ENCODE results near the gene FBXW5. TPM values are rescaled to one million over a fixed set of nuclear protein-coding genes. Genes with fewer than 3 reads are reported as not detected.

Gene FBXW5
- total RNA-seq, 4 donors from 2014 or later, result 294 to 820 (median 446) TPM

GRCh38 chr9:136984464-136985026 lies 40.0 kb upstream of the FBXW5 start:
- intact Hi-C loops (cut with DNase I; ENCODE audit: low total_unique reads) (no loop called here), in situ Hi-C loops (cut with MboI; ENCODE audit: low pct_ligation_motif_present in 1 of 4, low pct_unique_long_range_greater_than_20kb in 1 of 4, low sequenced_read_pairs in 3 of 4) (no loop called here)
- DNase-seq, result no peak
- Histone ChIP-seq H3K27ac (no peak overlapping the region), H3K4me1 (peaks cover 0 to 5% (median 0%) of the 10 kb centered on the region in 4 donors), H3K36me3 (no peaks in the 10 kb centered on the region), H3K4me3 (no peak overlapping the region), H3K27me3 (peaks cover 45% of the 10 kb centered on the region), H3K9me3 (no peaks in the 10 kb centered on the region)
- TF ChIP-seq POLR2A (IDR thresholded peaks at IDR 0.05), result no peak
- TF ChIP-seq EP300 (IDR thresholded peaks at IDR 0.05; ENCODE audit: low read depth), result no peak
- TF ChIP-seq, protein P1, sequence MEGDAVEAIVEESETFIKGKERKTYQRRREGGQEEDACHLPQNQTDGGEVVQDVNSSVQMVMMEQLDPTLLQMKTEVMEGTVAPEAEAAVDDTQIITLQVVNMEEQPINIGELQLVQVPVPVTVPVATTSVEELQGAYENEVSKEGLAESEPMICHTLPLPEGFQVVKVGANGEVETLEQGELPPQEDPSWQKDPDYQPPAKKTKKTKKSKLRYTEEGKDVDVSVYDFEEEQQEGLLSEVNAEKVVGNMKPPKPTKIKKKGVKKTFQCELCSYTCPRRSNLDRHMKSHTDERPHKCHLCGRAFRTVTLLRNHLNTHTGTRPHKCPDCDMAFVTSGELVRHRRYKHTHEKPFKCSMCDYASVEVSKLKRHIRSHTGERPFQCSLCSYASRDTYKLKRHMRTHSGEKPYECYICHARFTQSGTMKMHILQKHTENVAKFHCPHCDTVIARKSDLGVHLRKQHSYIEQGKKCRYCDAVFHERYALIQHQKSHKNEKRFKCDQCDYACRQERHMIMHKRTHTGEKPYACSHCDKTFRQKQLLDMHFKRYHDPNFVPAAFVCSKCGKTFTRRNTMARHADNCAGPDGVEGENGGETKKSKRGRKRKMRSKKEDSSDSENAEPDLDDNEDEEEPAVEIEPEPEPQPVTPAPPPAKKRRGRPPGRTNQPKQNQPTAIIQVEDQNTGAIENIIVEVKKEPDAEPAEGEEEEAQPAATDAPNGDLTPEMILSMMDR (IDR thresholded peaks at IDR 0.05), result no peak
- TF ChIP-seq POLR2AphosphoS5 (IDR thresholded peaks at IDR 0.05), result no peak
- 66% methylated on average over 26 of the region's 29 CpGs; no CpG with 5 or more reads in 1 of the 2 donors for WGBS, 2 donors (ENCODE audit: low coverage in 1 of 2)

DNA sequence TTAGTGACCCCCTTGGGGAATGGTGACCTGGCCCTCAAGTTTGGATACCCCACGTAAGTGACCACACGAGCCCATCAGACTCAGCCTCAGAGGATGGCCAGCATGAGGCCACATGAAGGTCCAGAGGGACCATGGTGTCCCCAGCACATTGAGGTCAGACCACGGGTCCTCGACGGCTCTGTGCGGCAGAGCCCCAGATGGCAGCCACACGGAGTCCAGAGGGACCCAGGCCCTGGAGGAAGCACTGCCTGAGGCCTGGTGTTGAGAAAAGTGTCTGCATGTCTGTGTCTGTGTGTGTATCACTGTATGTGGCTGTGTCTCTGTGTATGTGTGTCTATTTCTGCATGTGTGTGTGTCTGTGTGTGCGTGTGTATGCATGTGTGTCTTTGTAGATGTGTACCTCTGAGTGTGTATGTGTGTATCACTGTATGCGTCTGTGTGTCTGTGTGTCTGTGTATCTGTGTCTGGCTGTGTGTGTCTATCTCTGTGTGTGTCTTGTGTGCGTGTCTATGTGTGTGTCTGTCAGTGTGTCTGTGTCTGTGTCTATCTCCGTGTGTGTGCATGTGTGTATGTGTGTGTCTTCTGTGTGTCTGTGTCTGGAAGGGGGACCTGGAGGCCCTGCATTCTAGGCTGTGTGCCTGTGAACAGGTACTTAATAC lies 39.2 kb upstream of the FBXW5 start:
- H3K4me3 ChIP-seq, result no peak overlapping the region
- intact Hi-C loops (cut with DNase I; ENCODE audit: low total_unique reads), result no loop called here
- DNase-seq, result no peak
- H3K27me3 ChIP-seq, result peaks cover 45% of the 10 kb centered on the region
- no peaks in the 10 kb centered on the region for H3K36me3 ChIP-seq
- in situ Hi-C loops (cut with MboI; ENCODE audit: low pct_ligation_motif_present in 1 of 4, low pct_unique_long_range_greater_than_20kb in 1 of 4, low sequenced_read_pairs in 3 of 4), result no loop called here
- WGBS, 2 donors (ENCODE audit: low coverage in 1 of 2), result 75 to 94% methylated on average over 3 to 11 of the region's 11 CpGs
- H3K9me3 ChIP-seq, result no peaks in the 10 kb centered on the region
- TF ChIP-seq POLR2AphosphoS5 (IDR thresholded peaks at IDR 0.05), result no peak
- TF ChIP-seq POLR2A (IDR thresholded peaks at IDR 0.05), result no peak
- TF ChIP-seq, protein P1 (IDR thresholded peaks at IDR 0.05), result no peak
- TF ChIP-seq EP300 (IDR thresholded peaks at IDR 0.05; ENCODE audit: low read depth), result no peak
- peaks cover 0 to 5% (median 0%) of the 10 kb centered on the region in 4 donors for H3K4me1 ChIP-seq
- no peak overlapping the region for H3K27ac ChIP-seq

DNA sequence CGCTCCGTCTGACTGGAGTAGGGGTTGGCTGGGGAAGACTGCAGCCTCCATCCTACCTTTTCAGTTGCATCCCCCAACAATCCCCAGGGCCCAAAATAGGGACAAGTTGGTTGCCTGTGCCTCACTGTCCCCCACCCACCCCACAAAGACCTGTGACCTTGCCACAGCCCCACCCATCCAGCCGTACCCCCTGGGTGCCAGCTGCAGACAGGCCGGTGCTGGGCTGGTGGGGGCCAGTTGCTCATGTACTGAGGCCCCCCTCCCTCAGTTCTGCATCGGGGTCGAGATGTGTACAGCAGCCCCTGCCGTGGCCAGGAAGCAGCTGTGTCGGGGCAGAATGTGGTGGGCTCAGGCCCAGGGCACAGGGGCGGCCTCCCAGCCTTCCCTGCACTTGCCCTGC lies 38.6 kb upstream of the FBXW5 start:
- DNase-seq, result no peak
- intact Hi-C loops (cut with DNase I; ENCODE audit: low total_unique reads) (no loop called here), in situ Hi-C loops (cut with MboI; ENCODE audit: low pct_ligation_motif_present in 1 of 4, low pct_unique_long_range_greater_than_20kb in 1 of 4, low sequenced_read_pairs in 3 of 4) (no loop called here)
- 77% methylated on average over 7 of the region's 9 CpGs; no CpG with 5 or more reads in 1 of the 2 donors for WGBS, 2 donors (ENCODE audit: low coverage in 1 of 2)
- H3K27ac ChIP-seq, result no peak overlapping the region
- no peak overlapping the region for H3K4me3 ChIP-seq
- no peaks in the 10 kb centered on the region for H3K36me3 ChIP-seq
- TF ChIP-seq POLR2A (IDR thresholded peaks at IDR 0.05) (no peak), POLR2AphosphoS5 (IDR thresholded peaks at IDR 0.05) (no peak), EP300 (IDR thresholded peaks at IDR 0.05; ENCODE audit: low read depth) (no peak)
- TF ChIP-seq, protein P1 (IDR thresholded peaks at IDR 0.05), result no peak
- H3K9me3 ChIP-seq, result no peaks in the 10 kb centered on the region
- H3K4me1 ChIP-seq, result peaks cover 0 to 7% (median 1%) of the 10 kb centered on the region in 4 donors
- H3K27me3 ChIP-seq, result peaks cover 45% of the 10 kb centered on the region

- in situ Hi-C loops (cut with MboI; ENCODE audit: low pct_ligation_motif_present in 1 of 4, low pct_unique_long_range_greater_than_20kb in 1 of 4, low sequenced_read_pairs in 3 of 4) (no loop called here), intact Hi-C loops (cut with DNase I; ENCODE audit: low total_unique reads) (no loop called here)
- no peak within 1 kb of the TSS for H3K4me3 ChIP-seq
- H3K36me3 ChIP-seq, result no peaks in the 10 kb centered on the region
- no peak for DNase-seq
- TF ChIP-seq POLR2A (IDR thresholded peaks at IDR 0.05), result no peak
- no peak for TF ChIP-seq EP300 (IDR thresholded peaks at IDR 0.05; ENCODE audit: low read depth)
- TF ChIP-seq, protein P1 (IDR thresholded peaks at IDR 0.05), result no peak
- no peak for TF ChIP-seq POLR2AphosphoS5 (IDR thresholded peaks at IDR 0.05)
- no peak within 1 kb of the TSS for H3K27ac ChIP-seq
- no peaks in the 10 kb centered on the region for H3K9me3 ChIP-seq
- H3K27me3 ChIP-seq, result peaks cover 47% of the 10 kb centered on the region
- WGBS, 2 donors (ENCODE audit: low coverage in 1 of 2), result 72% methylated on average over 17 of the region's 18 CpGs; no CpG with 5 or more reads in 1 of the 2 donors
- H3K4me1 ChIP-seq, result peaks cover 0 to 13% (median 8%) of the 10 kb centered on the region in 4 donors
Observed at GRCh38 chr9:136982232-136983051, 37.9 kb upstream of the FBXW5 start, which contains the start of gene LCNL1. Gene LCNL1, plus strand, starts transcription at chr9:136982993. Its CDS starts 594 bp downstream, at chr9:136983587.

All from transverse colon (tissue), 4 donors.